ENCODE data around the gene IL10RB. TPM values are rescaled to one million over a fixed set of nuclear protein-coding genes. Genes with fewer than 3 reads are reported as not detected.

IL10RB gene
- total and polyA plus RNA-seq, 2 of the 4 experiments (the other 2 are of a cell fraction), result 20.1 to 45.2 TPM

- Histone ChIP-seq H4K8ac (ENCODE audit: low read depth in 2 of 2, low read length in 2 of 2) (no peak overlapping the region), H3K9me1 (ENCODE audit: insufficient read depth, low read length) (peaks cover 8% of the 10 kb centered on the region), H3K56ac (ENCODE audit: extremely low read depth, insufficient read depth, low read length) (no peak overlapping the region), H3K4me3 (ENCODE audit: insufficient read depth, low read depth, low read length) (no peak overlapping the region), H4K20me1 (ENCODE audit: insufficient read depth, low read length) (peaks cover 16% of the 10 kb centered on the region), H3K27ac (ENCODE audit: insufficient read depth, low read length) (no peak overlapping the region), H3K9me3 (ENCODE audit: control insufficient read depth, insufficient read depth, low read length) (0 out of 2 replicates have a peak, but pooled peaks cover 2% of the 10 kb centered on the region), H3K36me3 (ENCODE audit: control insufficient read depth, insufficient read depth, low read length) (peaks cover 9% of the 10 kb centered on the region), H3K23ac (ENCODE audit: low read depth, low read length) (no peak overlapping the region), H2BK15ac (ENCODE audit: low read depth, low read length) (no peak overlapping the region), H3K4me1 (ENCODE audit: control insufficient read depth, insufficient read depth, low read length) (no peaks in the 10 kb centered on the region), H2AK9ac (replicated peaks; ENCODE audit: low read depth, low read length, poor library complexity) (no peak overlapping the region), H3K4ac (ENCODE audit: low read depth, low read length) (no peak overlapping the region), H4K91ac (ENCODE audit: insufficient read depth, low read depth, low read length) (no peak overlapping the region), H3K9ac (ENCODE audit: low read depth, low read length) (no peak overlapping the region), H2BK120ac (ENCODE audit: low read depth, low read length) (no peak overlapping the region), H4K5ac (ENCODE audit: low read depth, low read length) (no peak overlapping the region), H2BK20ac (ENCODE audit: low read depth, low read length) (no peak overlapping the region), H3K27me3 (ENCODE audit: control insufficient read depth, insufficient read depth, low read length) (no peaks in the 10 kb centered on the region), H3K14ac (replicated peaks; ENCODE audit: low read depth, low read length) (no peak overlapping the region), H2AK5ac (ENCODE audit: low read depth, low read length) (no peak overlapping the region), H3K18ac (ENCODE audit: low read depth, low read length) (no peak overlapping the region), H3K4me2 (ENCODE audit: low read depth, low read length) (no peak overlapping the region), H2AFZ (replicated peaks; ENCODE audit: low read length, poor library complexity) (no peak overlapping the region), H3K79me1 (ENCODE audit: low read depth in 1 of 2, low read length in 2 of 2) (peaks cover 35 to 56% of the 10 kb centered on the region in 2 experiments), H2BK5ac (ENCODE audit: low read depth, low read length, poor library complexity, severe bottlenecking) (no peak overlapping the region)
- dilution Hi-C loops (cut with HindIII; ENCODE audit: low sequenced_read_pairs, unreplicated experiment), result no loop called here
- 100% methylated on average over 2 of the region's 3 CpGs; no CpG with 5 or more reads in 1 of the 2 experiments for WGBS, 2 experiments (ENCODE audit: extremely low coverage in 2 of 2, insufficient read length in 1 of 2)
- BruUV-seq (replicated peaks), result no TSS peak
- in situ Hi-C loops (cut with MboI; ENCODE audit: low sequenced_read_pairs), result no loop called here
- intact Hi-C loops (cut with micrococcal nuclease), result no loop called here
- DNase-seq (no peak), ATAC-seq (ENCODE audit: low read depth) (no peak)
- CTCF ChIA-PET, result interaction anchor here (1.8 kb wide), 1 partner anchor 34 kb away, joined by 4 read pairs; no protein-coding TSS in a partner anchor
- POLR2A ChIA-PET (ENCODE audit: unreplicated experiment), result no interaction called here
- TF ChIP-seq CEBPB (IDR thresholded peaks at IDR 0.05; ENCODE audit: low read depth, low read length) (no peak), CHD1 (IDR thresholded peaks at IDR 0.05; ENCODE audit: low read depth, low read length) (no peak), SMC3 (IDR thresholded peaks at IDR 0.05; ENCODE audit: low read depth, low read length) (no peak), RFX5 (IDR thresholded peaks at IDR 0.05; ENCODE audit: low read depth, low read length) (no peak), USF2 (IDR thresholded peaks at IDR 0.05; ENCODE audit: low read depth, low read length) (no peak), MXI1 (IDR thresholded peaks at IDR 0.05; ENCODE audit: borderline replicate concordance, low read depth, low read length) (no peak), NFE2L2 (IDR thresholded peaks at IDR 0.05; ENCODE audit: low read depth, low read length) (no peak), MAZ (IDR thresholded peaks at IDR 0.05; ENCODE audit: borderline replicate concordance, low read depth, low read length) (no peak), POLR2A (IDR thresholded peaks at IDR 0.05; ENCODE audit: low read depth, low read length) (no peak), MAFK (IDR thresholded peaks at IDR 0.05; ENCODE audit: low read depth, low read length) (no peak), RCOR1 (IDR thresholded peaks at IDR 0.05; ENCODE audit: insufficient replicate concordance, low read length) (no peak), FOS (IDR thresholded peaks at IDR 0.05; ENCODE audit: low read depth, low read length) (no peak), ELK1 (IDR thresholded peaks at IDR 0.05; ENCODE audit: borderline replicate concordance, low read depth, low read length) (no peak), CTCF (conservative IDR thresholded peaks at IDR 0.05; ENCODE audit: low read depth, low read length) (no peak)
Measured at GRCh38 chr21:33327326-33327725, 61.2 kb downstream of the IL10RB start.

All from IMR-90 (cell line).